Neural crest cell (in vitro differentiated cells): ENCODE results near the gene TLCD4. TPM values are rescaled to one million over a fixed set of nuclear protein-coding genes. Genes with fewer than 3 reads are reported as not detected.

Experiments
- DNase-seq: peaks from one replicate; pipeline ENCODE4 v3.0.0; 2021; ENCODE audit warnings: low read depth, mixed read lengths, low spot score
- H3K27ac Mint-ChIP-seq: one replicate; pipeline ENCODE4 v1.8.0; 2021; ENCODE audit warnings: mild to moderate bottlenecking, mixed read lengths; ENCODE audit not compliant: unreplicated experiment
- H3K27me3 Mint-ChIP-seq: 2 replicates; pipeline ENCODE4 v1.8.0; 2021; ENCODE audit warnings: low read depth, mild to moderate bottlenecking, mixed read lengths
- H3K36me3 Mint-ChIP-seq: 2 replicates; pipeline ENCODE4 v1.8.0; 2021; ENCODE audit warnings: low read depth, mild to moderate bottlenecking, mixed read lengths
- H3K4me1 Mint-ChIP-seq: 2 replicates; pipeline ENCODE4 v1.8.0; 2021; ENCODE audit warnings: mixed read lengths
- H3K4me3 Mint-ChIP-seq: one replicate; pipeline ENCODE4 v1.8.0; 2021; ENCODE audit warnings: mild to moderate bottlenecking, mixed read lengths
- H3K9me3 Mint-ChIP-seq: 2 replicates; pipeline ENCODE4 v1.8.0; 2021; ENCODE audit warnings: mixed read lengths
- CTCF ChIP-seq: fragments of 200-600 bp; sonication (generic); conservative IDR thresholded peaks from 2 replicates; pipeline ENCODE4 v1.5.0; 2021; ENCODE audit warnings: antibody characterized with exemption, mild to moderate bottlenecking
- total RNA-seq: library from RNA; stranded (reverse); gene quantifications from 2 replicates; pipeline ENCODE4 v1.2.1, GENCODE V29; 2021

Gene TLCD4
- total RNA-seq, 1 donor from 2014 or later: 1.2 TPM

GRCh38 chr1:95113684-95114083 is 3.5 kb upstream of the TLCD4 start:
- no peak overlapping the region for H3K4me3 Mint-ChIP-seq
- no peaks in the 10 kb centered on the region for H3K9me3 Mint-ChIP-seq
- no peaks in the 10 kb centered on the region for H3K36me3 Mint-ChIP-seq
- DNase-seq: no peak
- TF ChIP-seq CTCF: no peak
- H3K27ac Mint-ChIP-seq: no peak overlapping the region
- peaks cover 29% of the 10 kb centered on the region for H3K27me3 Mint-ChIP-seq
- H3K4me1 Mint-ChIP-seq: peaks cover 7% of the 10 kb centered on the region

- no peaks in the 10 kb centered on the region for H3K9me3 Mint-ChIP-seq
- H3K4me3 Mint-ChIP-seq: peak overlapping the region; percentile 64
- H3K27ac Mint-ChIP-seq: no peak overlapping the region
- peaks cover 47% of the 10 kb centered on the region for H3K27me3 Mint-ChIP-seq
- TF ChIP-seq CTCF: no peak
- peaks cover 10% of the 10 kb centered on the region for H3K4me1 Mint-ChIP-seq
- DNase-seq: no peak
- no peaks in the 10 kb centered on the region for H3K36me3 Mint-ChIP-seq
Measured at GRCh38 chr1:95115708-95116137, 1.4 kb upstream of the TLCD4 start.

- peak; percentile 74 for TF ChIP-seq CTCF
- peak; percentile 65 for DNase-seq
- Mint-ChIP-seq H3K9me3 (no peaks in the 10 kb centered on the region), H3K4me1 (peaks cover 10% of the 10 kb centered on the region), H3K4me3 (peak overlapping the region; percentile 94), H3K27ac (no peak overlapping the region), H3K27me3 (peaks cover 47% of the 10 kb centered on the region), H3K36me3 (no peaks in the 10 kb centered on the region)
Measured at GRCh38 chr1:95116580-95117206, 462 bp upstream of the TLCD4 start.

GRCh38 chr1:95118067-95118499 is 928 bp downstream of the TLCD4 start:
- no peaks in the 10 kb centered on the region for H3K36me3 Mint-ChIP-seq
- no peaks in the 10 kb centered on the region for H3K9me3 Mint-ChIP-seq
- H3K27me3 Mint-ChIP-seq: peaks cover 46% of the 10 kb centered on the region
- no peak for TF ChIP-seq CTCF
- peak overlapping the region; percentile 92 for H3K4me3 Mint-ChIP-seq
- no peak for DNase-seq
- peaks cover 10% of the 10 kb centered on the region for H3K4me1 Mint-ChIP-seq
- no peak overlapping the region for H3K27ac Mint-ChIP-seq

GRCh38 chr1:95118710-95119109 is 1.6 kb downstream of the TLCD4 start:
- H3K27me3 Mint-ChIP-seq: peaks cover 46% of the 10 kb centered on the region
- TF ChIP-seq CTCF: no peak
- no peaks in the 10 kb centered on the region for H3K9me3 Mint-ChIP-seq
- DNase-seq: no peak
- peak overlapping the region; percentile 92 for H3K4me3 Mint-ChIP-seq
- H3K27ac Mint-ChIP-seq: no peak overlapping the region
- H3K36me3 Mint-ChIP-seq: no peaks in the 10 kb centered on the region
- peaks cover 10% of the 10 kb centered on the region for H3K4me1 Mint-ChIP-seq
